ENCODE data around the gene TUBA8.
"Not testable (repeated sequence)": the region's sequence is repeated elsewhere in the genome, so short reads cannot be mapped to it uniquely, and the experiment has no call there.

The TUBA8 gene

GRCh38 chr22:18071968-18072310 lies 38.7 kb upstream of the TUBA8 start:
- no peak for TF ChIP-seq CTCF (IDR thresholded peaks at IDR 0.05; ENCODE audit: insufficient read depth, missing control alignments)

GRCh38 chr22:18073467-18073866 lies 37.1 kb upstream of the TUBA8 start:
- FAIRE-seq (no peak), DNase-seq (ENCODE audit: insufficient read length, low spot score) (no peak)
- TF ChIP-seq CTCF (IDR thresholded peaks at IDR 0.05; ENCODE audit: insufficient read depth, missing control alignments) = no peak

More at GRCh38 chr22:18071968-18072310, 38.7 kb upstream of the TUBA8 start:
- no peak for FAIRE-seq
- DNase-seq (ENCODE audit: insufficient read length, low spot score) = no peak

GRCh38 chr22:18073927-18074326 lies 36.7 kb upstream of the TUBA8 start:
- not testable (repeated sequence) for DNase-seq (ENCODE audit: insufficient read length, low spot score); FAIRE-seq

GRCh38 chr22:18075101-18075719 lies 35.4 kb upstream of the TUBA8 start:
- no peak for TF ChIP-seq CTCF (IDR thresholded peaks at IDR 0.05; ENCODE audit: insufficient read depth, missing control alignments)
- DNase-seq (ENCODE audit: insufficient read length, low spot score) (no peak), FAIRE-seq (no peak)

GRCh38 chr22:18075720-18076497 lies 34.7 kb upstream of the TUBA8 start:
- no peak for FAIRE-seq
- DNase-seq (ENCODE audit: insufficient read length, low spot score) = peak; percentile 32
- TF ChIP-seq CTCF (IDR thresholded peaks at IDR 0.05; ENCODE audit: insufficient read depth, missing control alignments) = peak; percentile 92

GRCh38 chr22:18077087-18077638 lies 33.4 kb upstream of the TUBA8 start:
- DNase-seq (ENCODE audit: insufficient read length, low spot score) (no peak), FAIRE-seq (no peak)
- no peak for TF ChIP-seq CTCF (IDR thresholded peaks at IDR 0.05; ENCODE audit: insufficient read depth, missing control alignments)

GRCh38 chr22:18077639-18078328 lies 32.8 kb upstream of the TUBA8 start, which contains the start of gene PEX26:
Gene PEX26 (plus strand): TSS chr22:18077990. CDS start chr22:18078377, 387 bp downstream.
- no peak for TF ChIP-seq CTCF (IDR thresholded peaks at IDR 0.05; ENCODE audit: insufficient read depth, missing control alignments)
- FAIRE-seq = no peak
- DNase-seq (ENCODE audit: insufficient read length, low spot score) = peak; percentile 79
